Measurements from ENCODE around the gene SCFD2.

DNA sequence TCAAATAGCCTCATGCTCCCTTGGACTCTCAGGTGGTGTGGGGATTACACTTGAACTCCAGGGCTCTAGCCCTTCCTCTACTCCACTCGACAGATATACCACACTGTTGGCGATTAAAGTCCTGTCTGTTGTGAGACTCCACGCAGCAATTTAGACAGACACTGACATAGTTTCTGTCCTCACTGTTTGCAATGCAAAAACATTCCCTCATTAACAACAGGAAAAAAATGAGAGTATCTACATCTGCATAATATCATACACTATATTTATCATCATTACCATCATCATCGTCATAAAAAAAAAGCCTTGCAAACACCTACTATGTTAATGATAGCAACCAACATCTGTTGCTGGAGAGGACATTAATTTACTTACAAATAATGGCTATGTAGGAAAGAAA lies 371.3 kb downstream of the SCFD2 start:
- TF ChIP-seq POLR2AphosphoS5 (IDR thresholded peaks at IDR 0.05; ENCODE audit: insufficient read depth, low read depth, low read length) (no peak), POLR2A (IDR thresholded peaks at IDR 0.05; ENCODE audit: low read depth, low read length) (no peak)
- TF ChIP-seq, protein P1, sequence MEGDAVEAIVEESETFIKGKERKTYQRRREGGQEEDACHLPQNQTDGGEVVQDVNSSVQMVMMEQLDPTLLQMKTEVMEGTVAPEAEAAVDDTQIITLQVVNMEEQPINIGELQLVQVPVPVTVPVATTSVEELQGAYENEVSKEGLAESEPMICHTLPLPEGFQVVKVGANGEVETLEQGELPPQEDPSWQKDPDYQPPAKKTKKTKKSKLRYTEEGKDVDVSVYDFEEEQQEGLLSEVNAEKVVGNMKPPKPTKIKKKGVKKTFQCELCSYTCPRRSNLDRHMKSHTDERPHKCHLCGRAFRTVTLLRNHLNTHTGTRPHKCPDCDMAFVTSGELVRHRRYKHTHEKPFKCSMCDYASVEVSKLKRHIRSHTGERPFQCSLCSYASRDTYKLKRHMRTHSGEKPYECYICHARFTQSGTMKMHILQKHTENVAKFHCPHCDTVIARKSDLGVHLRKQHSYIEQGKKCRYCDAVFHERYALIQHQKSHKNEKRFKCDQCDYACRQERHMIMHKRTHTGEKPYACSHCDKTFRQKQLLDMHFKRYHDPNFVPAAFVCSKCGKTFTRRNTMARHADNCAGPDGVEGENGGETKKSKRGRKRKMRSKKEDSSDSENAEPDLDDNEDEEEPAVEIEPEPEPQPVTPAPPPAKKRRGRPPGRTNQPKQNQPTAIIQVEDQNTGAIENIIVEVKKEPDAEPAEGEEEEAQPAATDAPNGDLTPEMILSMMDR (IDR thresholded peaks at IDR 0.05; ENCODE audit: extremely low read depth in 1 of 2, insufficient read depth in 1 of 2, low read depth in 1 of 2, low read length in 2 of 2) = no peak
